Activated CD4-positive, alpha-beta T cell treated with anti-CD3 and anti-CD28 coated beads, Interleukin-2, amount 50 U/mL, for 1 hour (primary cell): ENCODE data around the gene BTRC.
"Not testable (repeated sequence)": the region's sequence is repeated elsewhere in the genome, so short reads cannot be mapped to it uniquely, and the experiment has no call there.

Experiments used
- DNase-seq: peaks from one replicate; pipeline ENCODE4 v3.0.0-alpha.2; 2020

BTRC gene

GRCh38 chr10:101351017-101351416, 2.9 kb upstream of the BTRC start:
- DNase-seq = no peak

GRCh38 chr10:101351477-101351876, 2.5 kb upstream of the BTRC start:
- no peak for DNase-seq

GRCh38 chr10:101352857-101353256, 1.1 kb upstream of the BTRC start:
- DNase-seq = not testable (repeated sequence)

- DNase-seq = peak; percentile 29
Measured at GRCh38 chr10:101354328-101355071, 535 bp downstream of the BTRC start.

GRCh38 chr10:101355072-101355706, 1.2 kb downstream of the BTRC start:
- DNase-seq = no peak

- no peak for DNase-seq
Measured at GRCh38 chr10:101356132-101356531, 2.2 kb downstream of the BTRC start.

GRCh38 chr10:101357958-101358357, 4.0 kb downstream of the BTRC start:
- DNase-seq = no peak

- no peak for DNase-seq
Measured at GRCh38 chr10:101358706-101359300, 4.8 kb downstream of the BTRC start.

GRCh38 chr10:101360090-101360489, 6.1 kb downstream of the BTRC start:
- DNase-seq = not testable (repeated sequence)

GRCh38 chr10:101360841-101361240, 6.9 kb downstream of the BTRC start:
- DNase-seq = not testable (repeated sequence)

GRCh38 chr10:101363850-101364400, 10.0 kb downstream of the BTRC start:
- no peak for DNase-seq

GRCh38 chr10:101364721-101365120, 10.8 kb downstream of the BTRC start:
- DNase-seq = no peak

- DNase-seq = no peak
Measured at GRCh38 chr10:101367569-101368453, 13.8 kb downstream of the BTRC start.

- DNase-seq = no peak
Measured at GRCh38 chr10:101373063-101373462, 19.1 kb downstream of the BTRC start.

GRCh38 chr10:101373993-101374392, 20.0 kb downstream of the BTRC start:
- DNase-seq = not testable (repeated sequence)

- no peak for DNase-seq
Measured at GRCh38 chr10:101375076-101375475, 21.1 kb downstream of the BTRC start.

- no peak for DNase-seq
Measured at GRCh38 chr10:101379663-101380352, 25.8 kb downstream of the BTRC start.

- no peak for DNase-seq
Measured at GRCh38 chr10:101380353-101381017, 26.5 kb downstream of the BTRC start.

- no peak for DNase-seq
Measured at GRCh38 chr10:101385866-101386658, 32.1 kb downstream of the BTRC start.

- DNase-seq = no peak
Measured at GRCh38 chr10:101386659-101387259, 32.8 kb downstream of the BTRC start.
